Fibroblast of skin of back (primary cell): ENCODE measurements around the gene SBF2.
"Not testable (repeated sequence)": the region's sequence is repeated elsewhere in the genome, so short reads cannot be mapped to it uniquely, and the experiment has no call there.

Experiments used
- DNase-seq: peaks from one replicate; pipeline ENCODE4 v3.0.0-alpha.2; 2013

Gene SBF2

DNA sequence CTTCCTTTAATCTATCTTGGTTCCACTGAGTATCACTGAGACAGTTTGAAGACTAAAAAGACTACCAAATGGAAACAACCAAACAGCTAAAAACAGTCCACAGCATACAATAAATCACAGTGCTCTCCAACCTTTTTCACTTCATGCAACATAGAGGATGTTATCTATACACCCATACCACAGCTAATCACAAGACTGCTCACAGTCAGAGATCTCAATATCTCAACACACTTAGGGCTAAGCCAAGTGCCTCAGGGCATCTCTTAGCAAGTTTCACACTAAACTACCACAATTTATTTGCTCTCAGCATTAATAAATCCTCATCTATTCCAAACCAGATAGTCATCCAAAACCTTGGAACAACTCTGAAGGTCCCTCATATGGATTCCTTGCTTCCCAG lies 129.4 kb downstream of the SBF2 start:
- no peak for DNase-seq

DNA sequence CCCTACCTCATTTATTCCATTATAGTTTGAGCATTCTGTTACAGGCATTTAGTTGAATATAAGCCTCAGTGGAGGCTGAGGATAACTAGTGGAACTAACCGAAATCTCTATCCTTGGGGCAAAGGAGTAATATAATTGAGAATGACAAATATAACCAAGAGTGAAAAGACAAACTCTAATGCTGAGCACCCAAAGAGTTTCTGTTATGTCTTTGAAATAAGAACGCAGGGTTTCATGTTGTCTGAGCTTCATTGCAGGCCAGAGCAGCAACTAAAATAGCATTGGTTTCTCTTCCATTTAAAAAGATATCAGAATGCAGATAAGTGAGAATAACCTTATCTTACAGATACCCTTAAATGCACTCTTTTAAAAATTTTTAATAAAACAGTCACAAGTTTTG lies 131.8 kb downstream of the SBF2 start:
- no peak for DNase-seq

DNA sequence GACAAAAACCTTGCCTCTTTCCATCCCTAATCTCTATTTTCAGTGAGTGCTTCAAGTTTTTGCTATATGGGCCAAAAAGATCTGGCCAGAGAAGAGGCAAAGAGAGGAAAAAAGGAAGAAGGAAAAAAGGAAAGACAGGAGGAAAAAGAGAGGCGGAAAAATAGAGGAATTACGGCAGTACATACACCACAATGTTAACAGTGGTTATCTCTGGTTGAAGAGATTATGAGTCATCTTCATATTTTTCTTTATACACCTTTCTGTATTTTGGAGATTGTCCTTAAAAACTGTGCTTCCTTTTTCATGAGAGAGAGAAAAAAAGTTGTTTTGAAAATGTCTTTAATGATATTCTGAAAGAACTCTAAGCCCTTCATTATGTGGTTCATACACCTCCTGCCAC lies 133.7 kb downstream of the SBF2 start:
- DNase-seq: no peak

DNA sequence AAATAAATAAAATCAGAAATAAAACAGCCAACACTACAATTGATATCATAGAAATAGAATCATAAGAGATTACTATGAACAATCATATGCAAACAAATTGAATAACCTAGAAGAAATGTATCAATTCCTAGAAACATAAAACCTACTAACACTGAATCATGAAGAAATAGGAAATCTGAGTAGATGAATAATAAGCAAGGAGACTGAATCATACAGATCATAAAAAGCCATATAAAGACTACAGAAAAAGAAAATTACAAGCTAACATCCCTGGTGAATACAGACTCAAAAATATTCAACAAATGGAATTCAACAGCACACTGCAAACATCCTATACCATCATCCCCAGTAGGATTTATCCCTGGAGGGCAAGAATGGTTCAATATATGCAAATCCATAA lies 135.6 kb downstream of the SBF2 start:
- DNase-seq: peak; percentile 33

DNA sequence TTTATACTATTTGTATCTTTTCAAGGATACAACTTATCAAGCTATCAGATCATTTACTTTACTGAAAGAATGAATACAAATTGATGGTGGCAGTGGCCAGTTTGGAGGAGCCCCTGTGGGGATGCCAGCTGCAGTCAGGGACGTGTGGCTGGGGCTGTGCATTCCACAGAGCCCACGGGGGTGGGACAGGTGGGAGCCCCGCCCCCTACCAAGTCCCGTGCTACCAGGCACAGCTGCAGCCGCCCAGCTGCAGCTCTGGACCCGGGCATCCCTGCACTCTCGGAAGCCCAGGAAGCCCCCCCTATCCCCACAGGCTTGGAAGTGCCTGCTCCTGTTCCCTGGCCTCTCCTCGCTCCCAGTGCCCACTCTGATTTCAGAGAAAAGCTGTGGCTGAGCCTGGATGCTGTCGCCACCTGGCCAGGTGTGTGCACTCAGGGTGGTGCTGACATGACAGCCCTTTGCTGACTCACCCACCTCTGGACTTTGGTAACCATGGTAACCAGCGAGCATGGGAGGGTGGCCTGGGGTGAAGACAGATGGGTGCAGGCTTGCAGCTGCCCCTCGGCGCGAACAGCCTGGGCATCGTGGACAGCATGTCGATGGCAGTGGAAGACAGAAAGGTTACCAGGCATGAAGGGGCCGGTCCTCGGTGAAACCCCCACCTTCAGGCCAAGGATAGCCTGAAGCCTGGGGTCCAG lies 138.1 kb downstream of the SBF2 start:
- no peak for DNase-seq

DNA sequence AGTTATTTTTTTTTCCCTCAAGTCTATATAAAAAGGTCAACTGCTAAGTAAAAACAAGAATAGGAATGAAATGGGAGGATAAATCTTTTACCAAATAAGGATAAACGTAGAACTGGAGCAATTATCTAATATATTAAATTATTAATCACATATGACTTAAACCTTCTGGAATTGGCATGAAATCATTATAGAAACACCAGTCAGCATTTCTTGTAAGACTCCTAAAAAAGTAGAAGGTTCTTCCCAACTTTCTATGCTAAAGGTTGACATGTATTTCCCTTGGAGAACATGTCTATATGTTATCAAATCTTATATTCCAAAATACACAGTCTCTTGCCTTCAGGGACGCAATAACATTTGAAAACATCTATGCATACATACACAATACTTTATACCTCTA lies 143.2 kb downstream of the SBF2 start:
- DNase-seq: peak; percentile 37

DNA sequence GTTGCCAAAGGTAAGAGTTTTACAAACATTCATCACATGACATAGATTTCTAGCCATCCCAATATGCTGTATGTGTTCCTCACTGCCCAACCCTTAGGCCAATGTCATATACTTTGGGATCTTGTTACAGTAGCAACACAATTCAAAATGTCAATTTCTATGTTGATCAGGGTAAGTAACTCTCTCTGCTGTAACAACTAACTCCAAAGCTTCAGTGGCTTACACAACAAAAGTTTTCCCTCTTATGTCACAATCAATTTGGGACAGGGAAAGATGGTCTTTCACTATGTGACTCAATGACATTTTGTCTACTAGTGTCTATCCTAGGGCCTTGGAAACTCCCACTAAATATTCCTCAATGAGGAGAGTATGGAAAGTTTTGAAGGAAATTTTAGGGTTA lies 144.5 kb downstream of the SBF2 start:
- no peak for DNase-seq

DNA sequence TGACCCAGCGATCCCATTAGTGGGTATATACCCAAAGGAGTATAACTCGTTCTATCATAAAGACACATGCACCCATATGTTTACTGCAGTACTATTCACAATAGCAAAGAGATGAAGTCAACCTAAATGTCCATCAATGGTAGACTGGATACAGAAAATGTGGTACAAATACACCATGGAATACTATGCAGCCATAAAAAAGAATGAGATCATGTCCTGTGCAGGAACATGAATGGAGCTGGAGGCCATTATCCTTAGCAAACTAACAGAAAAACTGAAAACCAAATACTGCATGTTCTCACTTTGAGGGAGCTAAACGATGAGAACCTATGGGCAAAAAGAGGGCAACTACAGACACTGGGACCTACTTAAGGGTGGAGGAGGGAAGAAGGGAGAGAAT lies 146.8 kb downstream of the SBF2 start:
- DNase-seq: no peak

DNA sequence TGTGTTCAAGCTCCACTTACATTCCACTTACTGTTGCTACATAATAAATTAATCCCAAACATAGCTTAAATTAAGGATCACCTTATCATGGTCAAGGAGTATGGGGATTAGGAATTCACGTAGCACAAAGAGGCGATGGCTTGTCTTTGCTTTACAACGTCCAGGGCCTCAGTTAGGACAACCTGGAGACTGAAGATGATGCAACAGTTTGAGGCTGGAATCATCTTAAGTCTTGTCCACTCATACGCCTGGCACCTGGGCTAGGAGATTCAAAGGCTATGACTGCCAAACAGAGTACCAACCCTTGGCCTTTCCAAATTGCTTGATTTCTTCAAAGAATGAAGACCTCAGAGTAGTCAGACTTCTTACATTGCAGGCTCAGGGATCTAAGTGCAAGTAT lies 149.1 kb downstream of the SBF2 start:
- DNase-seq: no peak

DNA sequence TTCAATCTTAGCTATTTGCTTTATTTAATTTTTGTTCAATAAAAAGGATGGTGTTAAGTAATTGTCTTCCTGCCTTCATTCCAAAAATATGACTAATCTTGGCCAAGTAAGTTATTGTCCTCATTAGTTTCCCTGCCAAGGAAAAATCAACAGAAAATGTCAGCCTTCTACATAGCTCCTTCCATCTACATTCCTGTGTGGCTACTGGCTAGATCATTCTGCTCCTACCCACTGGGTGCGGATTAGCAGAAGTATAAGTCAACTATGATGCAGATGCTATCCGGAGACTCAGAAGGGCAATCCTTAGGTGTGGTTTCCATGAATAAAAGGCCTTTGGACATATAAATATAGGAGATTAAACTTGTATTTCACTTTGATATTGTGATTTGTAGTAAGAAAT lies 154.4 kb downstream of the SBF2 start:
- peak; percentile 92 for DNase-seq

DNA sequence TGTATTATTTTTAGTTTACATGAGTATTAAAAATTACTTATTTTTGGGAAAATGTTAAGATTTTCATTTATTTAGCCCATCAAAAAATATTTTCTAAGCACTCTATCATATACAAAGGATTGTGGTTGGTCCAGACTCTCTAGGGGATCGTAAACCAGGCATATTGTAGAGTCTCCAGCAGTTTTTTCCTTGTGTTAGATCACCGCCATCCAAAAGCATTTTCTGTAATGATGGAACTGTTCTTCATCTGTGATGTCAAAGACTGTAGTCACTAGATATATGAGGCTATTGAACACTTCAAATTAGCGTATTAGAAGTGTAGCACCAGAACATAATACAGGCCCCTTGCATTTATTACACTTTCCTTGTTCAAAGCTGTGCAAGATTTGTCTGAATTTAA lies 154.9 kb downstream of the SBF2 start:
- no peak for DNase-seq

DNA sequence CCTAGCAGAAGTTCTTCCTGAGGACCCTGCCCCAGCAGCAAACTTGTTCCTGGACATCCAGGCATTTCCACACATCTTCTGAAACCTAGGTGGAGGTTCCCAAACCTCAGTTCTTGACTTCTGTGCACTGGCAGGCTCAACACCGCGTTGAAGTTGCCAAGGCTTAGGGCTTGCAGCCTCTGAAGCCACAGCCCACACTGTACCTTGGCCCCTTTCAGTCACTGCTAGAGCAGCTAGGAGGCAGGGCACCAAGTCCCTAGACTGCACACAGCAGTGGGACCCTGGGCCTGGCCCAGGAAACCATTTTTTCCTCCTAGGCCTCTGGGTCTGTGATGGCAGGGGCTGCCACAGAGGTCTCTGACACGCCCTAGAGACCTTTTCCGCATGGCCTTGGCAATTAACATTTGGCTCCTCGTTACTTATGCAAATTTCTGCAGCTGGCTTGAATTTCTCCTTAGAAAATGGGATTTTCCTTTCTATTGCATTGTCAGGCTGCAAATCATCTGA lies 159.0 kb downstream of the SBF2 start:
- no peak for DNase-seq

DNA sequence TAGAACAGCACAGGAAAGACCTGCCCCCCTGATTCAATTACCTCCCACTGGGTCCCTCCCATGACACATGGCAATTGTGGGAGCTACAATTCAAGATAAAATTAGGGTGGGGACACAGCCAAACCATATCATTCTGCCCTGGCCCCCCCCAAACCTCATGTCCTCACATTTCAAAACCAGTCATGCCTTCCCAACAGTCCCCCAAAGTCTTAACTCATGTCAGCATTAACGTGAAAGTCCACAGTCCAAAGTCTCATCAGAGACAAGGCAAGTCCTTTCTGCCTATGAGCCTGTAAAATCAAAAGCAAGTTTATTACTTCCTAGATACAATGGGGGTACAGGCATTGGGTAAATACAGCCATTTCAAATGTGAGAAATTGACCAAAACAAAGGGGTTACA lies 159.8 kb downstream of the SBF2 start:
- not testable (repeated sequence) for DNase-seq

DNA sequence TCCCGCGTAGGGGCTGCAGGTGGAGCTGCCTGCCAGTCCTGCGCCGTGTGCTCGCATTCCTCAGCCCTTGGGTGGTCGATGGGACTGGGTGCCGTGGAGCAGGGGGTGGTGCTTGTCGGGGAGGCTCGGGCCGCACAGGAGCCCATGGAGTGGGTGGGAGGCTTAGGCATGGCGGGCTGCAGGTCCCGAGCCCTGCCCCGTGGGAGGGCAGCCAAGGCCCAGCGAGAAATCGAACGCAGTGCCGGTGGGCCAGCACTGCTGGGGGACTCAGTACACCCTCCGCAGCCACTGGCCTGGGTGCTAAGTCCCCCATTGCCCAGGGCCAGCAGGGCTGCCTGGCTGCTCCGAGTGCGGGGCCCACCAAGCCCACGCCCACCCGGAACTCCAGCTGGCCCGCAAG lies 160.8 kb downstream of the SBF2 start:
- not testable (repeated sequence) for DNase-seq

DNA sequence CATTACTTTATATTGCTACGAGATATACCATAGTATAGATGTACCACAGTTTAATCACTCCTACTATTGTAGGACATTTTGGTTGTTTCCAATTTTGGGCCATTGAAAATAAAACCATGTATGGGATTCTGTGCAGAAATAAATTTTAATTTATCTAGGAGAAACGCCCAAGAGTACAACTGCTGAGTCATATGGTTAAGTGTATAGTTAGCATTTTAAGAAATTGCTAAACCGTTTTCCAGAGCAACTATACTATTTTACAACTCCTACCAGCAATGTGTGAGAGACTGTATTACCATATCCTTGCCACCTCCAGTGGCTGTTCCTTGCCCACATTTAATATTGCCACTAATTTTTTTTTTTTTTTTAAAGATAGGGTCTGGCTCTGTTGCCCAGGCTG lies 163.1 kb downstream of the SBF2 start:
- DNase-seq: no peak

DNA sequence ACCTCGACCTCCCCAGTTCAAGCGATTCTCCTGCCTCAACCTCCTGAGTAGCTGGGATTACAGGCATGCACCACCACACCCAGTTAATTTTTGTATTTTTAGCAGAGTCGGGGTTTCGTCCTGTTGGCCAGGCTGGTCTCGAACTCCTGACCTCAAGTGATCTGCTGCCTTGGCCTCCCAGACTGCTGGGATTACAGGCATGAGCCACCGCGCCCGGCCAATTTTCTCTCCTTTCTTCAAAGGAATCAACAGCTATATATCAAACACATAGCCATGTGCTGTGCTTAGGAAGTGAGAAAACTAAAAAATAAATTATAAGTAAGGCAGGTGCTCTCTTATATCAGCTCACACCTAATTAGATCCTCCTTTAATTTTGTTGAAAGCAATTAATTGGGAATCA lies 164.8 kb downstream of the SBF2 start:
- not testable (repeated sequence) for DNase-seq

DNA sequence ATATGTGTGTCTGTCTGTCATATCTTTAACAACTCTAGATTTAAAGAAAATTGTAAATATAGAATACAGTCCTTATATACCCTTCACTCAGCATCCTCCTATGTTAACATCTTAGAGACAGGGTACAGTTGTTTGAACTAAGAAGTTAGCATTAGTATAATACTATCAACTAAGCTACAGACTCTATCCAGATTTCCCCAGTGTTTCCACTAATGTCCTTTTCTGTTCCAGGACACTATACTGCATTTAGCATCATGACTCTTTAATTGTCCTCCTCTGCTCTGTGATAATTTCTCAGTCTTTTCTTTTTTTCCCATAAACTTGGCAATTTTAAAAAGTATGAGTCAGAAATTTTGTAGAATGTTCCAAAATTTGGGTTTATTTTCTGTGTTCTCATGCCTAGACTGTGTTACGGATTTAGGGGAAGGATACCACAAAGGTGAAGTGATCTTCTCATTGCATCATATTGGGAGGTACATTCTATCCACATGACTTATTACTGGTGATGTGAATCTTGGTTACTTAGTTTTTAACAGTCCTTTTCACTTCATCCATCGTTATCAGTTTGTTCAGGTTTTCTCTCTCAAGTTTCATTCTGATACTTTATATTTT lies 168.4 kb downstream of the SBF2 start:
- DNase-seq: no peak

DNA sequence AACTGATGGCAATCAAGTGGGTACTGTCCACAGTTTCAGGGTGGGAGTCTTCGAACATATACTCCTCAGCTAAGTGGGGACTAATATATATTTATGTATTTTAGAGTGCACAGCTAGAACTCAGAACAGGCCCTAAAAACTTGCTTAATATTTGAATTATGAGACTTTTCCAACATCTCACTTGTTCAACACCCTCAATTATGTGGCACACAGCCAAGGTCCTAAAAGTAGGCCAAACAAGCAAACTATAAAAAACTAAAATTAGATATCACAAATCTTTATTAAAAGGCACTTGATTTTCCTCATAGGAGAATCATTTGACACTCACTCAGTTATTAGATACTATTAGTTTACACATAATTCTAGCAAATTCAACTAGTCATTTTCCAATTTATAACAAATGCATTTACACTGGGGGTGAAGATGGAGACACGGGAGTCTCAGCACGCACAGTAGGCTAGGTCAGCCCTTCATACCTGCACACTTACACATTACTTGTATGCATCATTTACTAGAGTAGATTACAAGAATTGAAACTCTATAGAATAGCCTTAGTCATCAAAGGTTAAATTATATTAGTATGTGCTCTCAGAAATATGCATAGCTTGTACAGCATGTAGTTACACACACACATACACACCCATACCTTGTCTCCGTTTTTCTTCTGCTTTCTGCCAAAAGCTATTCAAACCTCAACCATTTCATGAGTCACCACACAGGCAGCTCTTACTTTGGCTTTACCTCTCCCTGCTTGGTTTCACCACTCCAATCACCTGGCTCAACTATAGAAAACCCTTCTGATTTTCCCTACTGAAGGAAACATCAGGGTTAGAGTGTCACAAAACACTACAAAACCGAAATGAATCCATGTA lies 171.5 kb downstream of the SBF2 start:
- peak; percentile 35 for DNase-seq

DNA sequence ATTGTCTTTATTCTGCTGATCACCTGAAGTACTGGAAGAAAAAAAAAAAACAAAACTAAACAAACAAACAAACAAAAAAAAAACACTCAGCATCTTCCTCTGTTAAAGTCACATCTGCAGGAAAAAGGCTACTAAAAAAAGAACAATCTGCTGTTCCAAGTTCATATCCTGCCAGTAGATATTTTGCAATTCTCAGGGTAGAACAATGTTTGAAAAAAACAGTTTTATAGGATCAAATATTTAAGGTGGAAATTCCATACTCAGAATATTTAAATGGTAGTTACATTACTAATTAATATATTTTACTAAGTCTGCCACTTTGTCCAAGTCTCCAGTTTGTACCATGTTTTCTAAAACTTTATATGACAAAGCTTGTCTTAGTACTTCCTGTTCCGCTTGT lies 175.2 kb downstream of the SBF2 start:
- DNase-seq: no peak

DNA sequence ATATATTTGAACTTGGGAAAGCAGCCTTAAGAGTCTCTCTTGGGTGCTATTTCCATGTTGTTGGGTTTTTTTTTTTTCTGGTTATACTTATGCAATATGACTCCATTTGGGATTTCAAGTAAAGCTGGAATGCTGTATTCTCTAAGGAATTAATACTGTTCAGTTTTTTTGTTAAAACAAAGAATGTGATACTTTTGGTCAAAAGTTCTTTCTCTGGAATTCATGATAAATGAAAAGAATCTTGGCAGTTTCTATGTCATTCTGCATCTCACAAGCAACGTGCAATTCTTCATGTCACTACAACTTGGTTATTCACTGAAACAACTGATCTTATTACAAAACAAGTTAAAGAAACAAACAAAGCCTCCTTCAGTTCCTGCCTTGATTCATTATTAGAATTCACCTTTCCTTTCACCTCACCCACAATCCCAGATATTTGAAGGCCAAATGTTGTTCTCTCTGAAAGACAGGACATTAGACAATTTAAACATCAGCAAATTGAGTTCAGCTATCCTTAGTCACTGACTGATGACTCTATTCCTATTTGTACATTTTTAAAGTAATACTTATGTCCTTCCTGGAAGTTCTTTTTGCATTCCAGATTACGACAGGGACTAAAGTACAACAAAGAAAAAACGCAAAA lies 176.2 kb downstream of the SBF2 start:
- peak; percentile 86 for DNase-seq

DNA sequence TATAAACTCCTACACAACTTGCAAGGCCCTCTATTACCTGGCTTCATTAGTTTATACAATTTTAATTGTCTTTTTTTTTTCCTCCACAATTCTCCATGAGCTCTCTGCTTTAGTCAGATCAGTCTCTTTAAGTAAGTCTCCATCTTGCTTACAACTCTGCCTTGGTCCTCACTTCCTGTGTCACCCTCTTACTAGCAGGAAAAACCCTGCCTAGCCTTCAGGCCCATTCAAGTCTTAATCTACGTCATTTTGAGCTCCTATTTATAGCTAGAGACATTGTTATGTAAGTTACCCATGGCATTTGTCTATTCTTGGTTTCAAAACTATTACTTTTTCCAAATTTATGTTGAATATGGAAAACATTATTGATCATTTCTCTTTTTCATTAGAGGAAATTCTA lies 177.4 kb downstream of the SBF2 start:
- no peak for DNase-seq

DNA sequence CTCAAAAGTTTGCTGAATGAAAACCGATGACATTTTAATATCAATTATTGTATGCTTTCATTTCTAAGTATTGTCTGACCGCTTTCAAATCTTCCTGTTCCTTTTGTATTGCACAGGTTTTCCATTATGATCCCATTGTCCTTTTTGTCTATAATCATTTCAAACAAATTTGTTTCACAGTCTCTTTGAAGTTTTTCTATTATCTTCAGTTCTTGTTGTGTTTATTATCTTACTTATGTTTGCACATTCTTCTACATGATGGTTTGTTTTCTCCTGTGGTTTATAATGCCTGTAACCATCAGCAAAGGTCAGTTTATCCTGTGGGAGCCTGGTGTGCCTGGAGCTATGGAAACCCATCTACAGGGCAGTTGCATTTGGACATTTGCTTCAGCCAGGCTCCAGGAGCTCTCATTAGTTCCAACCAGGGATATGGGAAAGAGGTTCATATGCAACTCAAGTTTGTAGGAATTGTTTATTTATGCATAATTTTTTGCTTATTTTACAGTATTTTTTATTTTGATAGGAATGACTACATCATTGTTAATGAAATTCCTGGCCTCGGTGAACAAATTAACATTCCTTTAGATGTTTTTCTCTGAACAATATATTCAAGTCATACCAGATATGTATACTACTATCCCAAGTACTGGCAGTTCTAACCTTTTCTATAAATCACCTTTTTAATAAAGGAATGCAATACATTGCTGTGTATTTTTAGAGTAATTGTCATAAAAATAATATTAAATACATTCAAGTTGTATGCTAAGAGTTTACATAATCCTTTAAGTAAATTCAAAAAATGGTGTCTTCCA lies 179.2 kb downstream of the SBF2 start:
- peak; percentile 40 for DNase-seq
